Endothelial cell of umbilical vein (primary cell): ENCODE data around the gene ZNF366. TPM values are rescaled to one million over a fixed set of nuclear protein-coding genes. Genes with fewer than 3 reads are reported as not detected.

Source experiments
- BruUV-seq: library from RNA; stranded (reverse); fragments of 400-500 nt; replicated peaks from 2 replicates; lab custom pipeline; 2021; lab: Mats Ljungman, UMichigan
- CTCF ChIA-PET: fragments of 300-600, 350-600 bp; sonication (Branson Sonifier 250); formaldehyde crosslinking; loops from one replicate; lab custom pipeline; 2021; ENCODE audit warnings: antibody characterized with exemption, inconsistent platforms; lab: Charles Lee
- POLR2A ChIA-PET: fragments of 300-600, 350-600 bp; sonication (Branson Sonifier 250); formaldehyde crosslinking; loops from one replicate; lab custom pipeline; 2021; ENCODE audit warnings: antibody characterized with exemption, inconsistent platforms; lab: Charles Lee
- DNase-seq: peaks from one replicate; pipeline ENCODE4 v3.0.0-alpha.2; 2011; ENCODE audit warnings: low read depth, low spot score
- FAIRE-seq: peaks from 2 replicates; lab custom pipeline; 2011; peaks lifted over from hg19 to GRCh38; lab: Jason Lieb, UNC
- H2AFZ ChIP-seq: 2 replicates; pipeline ENCODE4 v1.6.0; 2012; ENCODE audit warnings: low read depth, low read length, control low read depth, inconsistent platforms
- H3K27ac ChIP-seq: 2 replicates; pipeline ENCODE4 v1.5.1; 2011; ENCODE audit warnings: low read depth, mild to moderate bottlenecking, control low read depth, low read length, moderate library complexity; ENCODE audit not compliant: insufficient read depth
- H3K27me3 ChIP-seq, 2 experiments: 2 replicates each; pipeline versions ENCODE4 v1.6.0 to v1.6.1; 2011; ENCODE audit warnings: low read length in 2 of 2, mixed read lengths in 1 of 2; ENCODE audit not compliant: control insufficient read depth in 2 of 2, insufficient read depth in 2 of 2
- H3K36me3 ChIP-seq, 2 experiments: 2 replicates in 1 of 2; 3 replicates in 1 of 2; pipeline ENCODE4 v1.5.1; 2011; ENCODE audit warnings: low read length in 2 of 2, mild to moderate bottlenecking in 1 of 2, moderate library complexity in 1 of 2; ENCODE audit not compliant: control insufficient read depth in 2 of 2, insufficient read depth in 2 of 2; ENCODE audit errors: extremely low read depth in 1 of 2
- H3K4me1 ChIP-seq: 3 replicates; pipeline ENCODE4 v1.5.1; 2011; ENCODE audit warnings: mild to moderate bottlenecking, low read length; ENCODE audit not compliant: control insufficient read depth, insufficient read depth; ENCODE audit errors: extremely low read depth
- H3K4me2 ChIP-seq: 2 replicates; pipeline ENCODE4 v1.6.1; 2011; ENCODE audit warnings: low read length, control low read depth, mixed read lengths; ENCODE audit not compliant: insufficient read depth
- H3K4me3 ChIP-seq, 3 experiments: fragments of 200-600 bp in 1 of 3; sonication (generic), shearing (Covaris generic) in 1 of 3; replicated peaks in 1 of 3; 2 replicates each; pipeline ENCODE4 v1.5.1; 2011 to 2016; ENCODE audit warnings: control low read depth in 3 of 3, low read length in 3 of 3, mild to moderate bottlenecking in 2 of 3, inconsistent platforms in 1 of 3, low read depth in 1 of 3, moderate library complexity in 1 of 3; ENCODE audit not compliant: insufficient read depth in 1 of 3
- H3K79me2 ChIP-seq: 2 replicates; pipeline ENCODE4 v1.6.0; 2012; ENCODE audit warnings: low read length, inconsistent platforms; ENCODE audit not compliant: control insufficient read depth, insufficient read depth
- H3K9ac ChIP-seq: replicated peaks from 2 replicates; pipeline ENCODE3; 2011; ENCODE audit warnings: low read length, control low read depth; ENCODE audit not compliant: insufficient read depth; ENCODE audit errors: extremely low read depth
- H3K9me1 ChIP-seq: replicated peaks from 3 replicates; pipeline ENCODE4 v1.6.0; 2011; ENCODE audit warnings: mild to moderate bottlenecking, low read length; ENCODE audit not compliant: control insufficient read depth, insufficient read depth; ENCODE audit errors: extremely low read depth
- H3K9me3 ChIP-seq: replicated peaks from 2 replicates; pipeline ENCODE4 v1.5.1; 2012; ENCODE audit warnings: low read length, inconsistent platforms; ENCODE audit not compliant: control insufficient read depth, insufficient read depth
- H4K20me1 ChIP-seq: replicated peaks from 2 replicates; pipeline ENCODE3; 2011; ENCODE audit warnings: mild to moderate bottlenecking, low read length; ENCODE audit not compliant: control insufficient read depth, insufficient read depth; ENCODE audit errors: extremely low read depth
- EZH2 ChIP-seq: IDR thresholded peaks from 2 replicates; pipeline ENCODE4 v1.6.1; 2012; ENCODE audit warnings: borderline replicate concordance, low read depth, mild to moderate bottlenecking, moderate library complexity, low read length, inconsistent platforms; ENCODE audit not compliant: severe bottlenecking
- FOS ChIP-seq: IDR thresholded peaks from 2 replicates; pipeline ENCODE4 v1.6.1; 2011; ENCODE audit warnings: mild to moderate bottlenecking, low read length, moderate library complexity, borderline replicate concordance; ENCODE audit not compliant: insufficient read depth
- GATA2 ChIP-seq: IDR thresholded peaks from 2 replicates; pipeline ENCODE4 v1.7.0; 2011; ENCODE audit warnings: low read depth, mild to moderate bottlenecking, moderate library complexity, mixed read lengths, low read length; ENCODE audit not compliant: insufficient read length, insufficient read depth
- JUN ChIP-seq: IDR thresholded peaks from 2 replicates; pipeline ENCODE4 v1.6.1; 2011; ENCODE audit warnings: borderline replicate concordance, low read depth; ENCODE audit not compliant: insufficient read length, insufficient read depth
- MYC ChIP-seq: IDR thresholded peaks from one replicate; pipeline ENCODE4 v1.6.1; 2011; ENCODE audit warnings: mild to moderate bottlenecking, low read depth, low read length
- POLR2A ChIP-seq: IDR thresholded peaks from 2 replicates; pipeline ENCODE4 v1.6.1; 2012; ENCODE audit warnings: low read depth, mild to moderate bottlenecking, control low read depth, low read length
- POLR2AphosphoS5 ChIP-seq: IDR thresholded peaks from 2 replicates; pipeline ENCODE4 v1.6.1; 2012; ENCODE audit warnings: low read depth, mild to moderate bottlenecking, control low read depth, low read length, moderate library complexity; ENCODE audit not compliant: insufficient read depth
- dilution Hi-C: fragments of 300-500 bp; cut with MboI; formaldehyde crosslinking; loops from one replicate; pipeline ENCODE4 v1.15.0; 2019; ENCODE audit warnings: low sequenced_read_pairs; ENCODE audit not compliant: extremely low pct_ligation_motif_present
- intact Hi-C: fragments of 100-400 bp; cut with micrococcal nuclease; formaldehyde crosslinking; loops from one replicate; pipeline ENCODE4 v1.10.0; 2022
- polyA plus RNA-seq, 4 experiments: library from polyadenylated mRNA; depleted of rRNA in 3 of 4; stranded (reverse) in 3 of 4; unstranded in 1 of 4; fragments of >200 nt; gene quantifications; 2 replicates each; pipeline versions ENCODE4 v1.2.1 to v1.2.3, GENCODE V29; 2011 to 2012; ENCODE audit warnings: missing spikeins in 1 of 4
- total RNA-seq: library from RNA; stranded (reverse); gene quantifications from 2 replicates; pipeline ENCODE4 v1.2.3, GENCODE V29; 2021
- TF ChIP-seq, protein P1 (sequence below), 2 donors: IDR thresholded peaks; 1 replicate in 1 of 2; 2 replicates in 1 of 2; pipeline ENCODE4 v1.5.1; 2011; ENCODE audit warnings: low read length in 2 of 2, mild to moderate bottlenecking in 2 of 2, moderate library complexity in 2 of 2, control low read depth in 1 of 2, inconsistent platforms in 1 of 2, low read depth in 1 of 2; ENCODE audit not compliant: insufficient read depth in 1 of 2; ENCODE audit errors: extremely low read depth in 1 of 2
- TF ChIP-seq, protein P2 (sequence below): IDR thresholded peaks from 2 replicates; pipeline ENCODE4 v1.6.1; 2011; ENCODE audit not compliant: insufficient read depth, insufficient read length

The ZNF366 gene
- total and polyA plus RNA-seq, 2 donors (not counting 3 experiments of a cell fraction or from before 2014, with no cell fraction given): 1.3 to 4.1 TPM

DNA sequence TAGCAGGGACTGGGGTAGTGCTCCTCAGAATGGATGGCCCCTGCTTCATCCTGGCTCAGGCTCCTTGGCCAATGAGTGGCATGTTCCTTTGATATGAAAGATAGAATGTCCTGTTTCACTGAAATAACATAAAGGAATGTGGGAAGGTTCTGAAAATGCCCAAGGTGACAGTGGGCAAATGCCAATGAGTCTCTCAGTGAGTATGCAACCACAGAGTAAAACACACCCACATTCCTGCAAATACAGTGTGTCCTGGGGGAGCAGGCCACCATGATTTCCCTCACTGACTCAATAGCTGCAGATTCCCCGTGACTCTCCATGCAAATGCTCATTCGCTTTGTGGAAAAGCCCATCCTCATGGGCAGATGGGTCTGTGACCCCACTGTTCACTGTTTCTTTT lies 36.4 kb downstream of the ZNF366 start:
- Histone ChIP-seq H2AFZ (no peak overlapping the region), H3K4me1 (peaks cover 23% of the 10 kb centered on the region), H3K79me2 (no peaks in the 10 kb centered on the region), H3K4me2 (no peak overlapping the region), H3K9me1 (no peaks in the 10 kb centered on the region), H3K27me3 (no peaks in the 10 kb centered on the region), H3K9me3 (no peaks in the 10 kb centered on the region), H3K4me3 (no peak overlapping the region), H4K20me1 (no peaks in the 10 kb centered on the region), H3K36me3 (no peaks in the 10 kb centered on the region), H3K9ac (no peak overlapping the region), H3K27ac (no peak overlapping the region)
- DNase-seq: no peak
- dilution Hi-C loops (no loop called here), intact Hi-C loops (no loop called here)
- CTCF ChIA-PET: interaction anchor here (1.9 kb wide), 1 partner anchor 104 kb away, joined by 4 read pairs; no protein-coding TSS in a partner anchor
- no TSS peak for BruUV-seq
- no peak for FAIRE-seq
- TF ChIP-seq POLR2A: no peak
- TF ChIP-seq, protein P1, sequence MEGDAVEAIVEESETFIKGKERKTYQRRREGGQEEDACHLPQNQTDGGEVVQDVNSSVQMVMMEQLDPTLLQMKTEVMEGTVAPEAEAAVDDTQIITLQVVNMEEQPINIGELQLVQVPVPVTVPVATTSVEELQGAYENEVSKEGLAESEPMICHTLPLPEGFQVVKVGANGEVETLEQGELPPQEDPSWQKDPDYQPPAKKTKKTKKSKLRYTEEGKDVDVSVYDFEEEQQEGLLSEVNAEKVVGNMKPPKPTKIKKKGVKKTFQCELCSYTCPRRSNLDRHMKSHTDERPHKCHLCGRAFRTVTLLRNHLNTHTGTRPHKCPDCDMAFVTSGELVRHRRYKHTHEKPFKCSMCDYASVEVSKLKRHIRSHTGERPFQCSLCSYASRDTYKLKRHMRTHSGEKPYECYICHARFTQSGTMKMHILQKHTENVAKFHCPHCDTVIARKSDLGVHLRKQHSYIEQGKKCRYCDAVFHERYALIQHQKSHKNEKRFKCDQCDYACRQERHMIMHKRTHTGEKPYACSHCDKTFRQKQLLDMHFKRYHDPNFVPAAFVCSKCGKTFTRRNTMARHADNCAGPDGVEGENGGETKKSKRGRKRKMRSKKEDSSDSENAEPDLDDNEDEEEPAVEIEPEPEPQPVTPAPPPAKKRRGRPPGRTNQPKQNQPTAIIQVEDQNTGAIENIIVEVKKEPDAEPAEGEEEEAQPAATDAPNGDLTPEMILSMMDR (IDR thresholded peaks at IDR 0.05; ENCODE audit: extremely low read depth in 1 of 2, insufficient read depth in 1 of 2, low read depth in 1 of 2, low read length in 2 of 2): no peak
- TF ChIP-seq JUN: no peak
- TF ChIP-seq, protein P2, sequence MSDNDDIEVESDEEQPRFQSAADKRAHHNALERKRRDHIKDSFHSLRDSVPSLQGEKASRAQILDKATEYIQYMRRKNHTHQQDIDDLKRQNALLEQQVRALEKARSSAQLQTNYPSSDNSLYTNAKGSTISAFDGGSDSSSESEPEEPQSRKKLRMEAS: no peak
- no peak for TF ChIP-seq FOS
- TF ChIP-seq MYC: no peak
- no peak for TF ChIP-seq EZH2
- TF ChIP-seq GATA2: no peak
- no peak for TF ChIP-seq POLR2AphosphoS5
- POLR2A ChIA-PET: no interaction called here
